ENCODE results near the gene OSBPL9.

Gene OSBPL9

GRCh38 chr1:51712590-51712989, 95.7 kb downstream of the OSBPL9 start:
- Mint-ChIP-seq H3K9me3 (no peaks in the 10 kb centered on the region), H3K27ac (no peak overlapping the region), H3K27me3 (ENCODE audit: low read depth) (no peaks in the 10 kb centered on the region), H3K4me1 (ENCODE audit: low read depth) (peaks cover 2% of the 10 kb centered on the region), H3K4me3 (no peak overlapping the region), H3K36me3 (ENCODE audit: low read depth) (peaks cover 2% of the 10 kb centered on the region)

GRCh38 chr1:51714374-51715019, 97.6 kb downstream of the OSBPL9 start:
- Mint-ChIP-seq H3K4me3 (no peak overlapping the region), H3K4me1 (ENCODE audit: low read depth) (peaks cover 11% of the 10 kb centered on the region), H3K27ac (no peak overlapping the region), H3K9me3 (no peaks in the 10 kb centered on the region), H3K36me3 (ENCODE audit: low read depth) (peaks cover 4% of the 10 kb centered on the region), H3K27me3 (ENCODE audit: low read depth) (no peaks in the 10 kb centered on the region)

- Mint-ChIP-seq H3K4me1 (ENCODE audit: low read depth) (peaks cover 11% of the 10 kb centered on the region), H3K4me3 (no peak overlapping the region), H3K27ac (no peak overlapping the region), H3K27me3 (ENCODE audit: low read depth) (no peaks in the 10 kb centered on the region), H3K9me3 (no peaks in the 10 kb centered on the region), H3K36me3 (ENCODE audit: low read depth) (peaks cover 5% of the 10 kb centered on the region)
These were observed 98.5 kb downstream of the OSBPL9 start for GRCh38 chr1:51715369-51715768.

GRCh38 chr1:51716746-51717145, 99.9 kb downstream of the OSBPL9 start:
- no peak overlapping the region for H3K4me3 Mint-ChIP-seq
- peaks cover 5% of the 10 kb centered on the region for H3K36me3 Mint-ChIP-seq (ENCODE audit: low read depth)
- peaks cover 11% of the 10 kb centered on the region for H3K4me1 Mint-ChIP-seq (ENCODE audit: low read depth)
- no peaks in the 10 kb centered on the region for H3K27me3 Mint-ChIP-seq (ENCODE audit: low read depth)
- H3K9me3 Mint-ChIP-seq, result no peaks in the 10 kb centered on the region
- H3K27ac Mint-ChIP-seq, result no peak overlapping the region

- H3K4me3 Mint-ChIP-seq, result no peak overlapping the region
- peaks cover 5% of the 10 kb centered on the region for H3K36me3 Mint-ChIP-seq (ENCODE audit: low read depth)
- no peak overlapping the region for H3K27ac Mint-ChIP-seq
- H3K27me3 Mint-ChIP-seq (ENCODE audit: low read depth), result no peaks in the 10 kb centered on the region
- no peaks in the 10 kb centered on the region for H3K9me3 Mint-ChIP-seq
- H3K4me1 Mint-ChIP-seq (ENCODE audit: low read depth), result peaks cover 11% of the 10 kb centered on the region
These were observed 101.0 kb downstream of the OSBPL9 start for GRCh38 chr1:51717842-51718241.

- no peaks in the 10 kb centered on the region for H3K9me3 Mint-ChIP-seq
- no peak overlapping the region for H3K4me3 Mint-ChIP-seq
- H3K27me3 Mint-ChIP-seq (ENCODE audit: low read depth), result no peaks in the 10 kb centered on the region
- H3K4me1 Mint-ChIP-seq (ENCODE audit: low read depth), result peaks cover 11% of the 10 kb centered on the region
- H3K27ac Mint-ChIP-seq, result no peak overlapping the region
- H3K36me3 Mint-ChIP-seq (ENCODE audit: low read depth), result peaks cover 5% of the 10 kb centered on the region
These were observed 102.3 kb downstream of the OSBPL9 start for GRCh38 chr1:51719146-51719545.

- H3K36me3 Mint-ChIP-seq (ENCODE audit: low read depth), result peaks cover 1% of the 10 kb centered on the region
- H3K9me3 Mint-ChIP-seq, result no peaks in the 10 kb centered on the region
- no peaks in the 10 kb centered on the region for H3K27me3 Mint-ChIP-seq (ENCODE audit: low read depth)
- H3K4me1 Mint-ChIP-seq (ENCODE audit: low read depth), result peaks cover 12% of the 10 kb centered on the region
- no peak overlapping the region for H3K4me3 Mint-ChIP-seq
- H3K27ac Mint-ChIP-seq, result no peak overlapping the region
These were observed 107.9 kb downstream of the OSBPL9 start for GRCh38 chr1:51724797-51725196.

- Mint-ChIP-seq H3K4me1 (ENCODE audit: low read depth) (peaks cover 20% of the 10 kb centered on the region), H3K27me3 (ENCODE audit: low read depth) (no peaks in the 10 kb centered on the region), H3K27ac (no peak overlapping the region), H3K4me3 (no peak overlapping the region), H3K9me3 (no peaks in the 10 kb centered on the region), H3K36me3 (ENCODE audit: low read depth) (no peaks in the 10 kb centered on the region)
These were observed 109.2 kb downstream of the OSBPL9 start for GRCh38 chr1:51726051-51726450.

- Mint-ChIP-seq H3K9me3 (no peaks in the 10 kb centered on the region), H3K27ac (no peak overlapping the region), H3K4me1 (ENCODE audit: low read depth) (peaks cover 20% of the 10 kb centered on the region), H3K4me3 (no peak overlapping the region), H3K36me3 (ENCODE audit: low read depth) (no peaks in the 10 kb centered on the region), H3K27me3 (ENCODE audit: low read depth) (no peaks in the 10 kb centered on the region)
These were observed 109.8 kb downstream of the OSBPL9 start for GRCh38 chr1:51726544-51727225.

GRCh38 chr1:51727366-51727765, 110.5 kb downstream of the OSBPL9 start:
- Mint-ChIP-seq H3K4me1 (ENCODE audit: low read depth) (peaks cover 20% of the 10 kb centered on the region), H3K36me3 (ENCODE audit: low read depth) (no peaks in the 10 kb centered on the region), H3K27me3 (ENCODE audit: low read depth) (no peaks in the 10 kb centered on the region), H3K9me3 (no peaks in the 10 kb centered on the region), H3K27ac (no peak overlapping the region), H3K4me3 (no peak overlapping the region)

GRCh38 chr1:51728611-51729155, 111.8 kb downstream of the OSBPL9 start:
- peak overlapping the region; percentile 84 for H3K27ac Mint-ChIP-seq
- H3K4me1 Mint-ChIP-seq (ENCODE audit: low read depth), result peaks cover 20% of the 10 kb centered on the region
- peak overlapping the region; percentile 88 for H3K4me3 Mint-ChIP-seq
- no peaks in the 10 kb centered on the region for H3K9me3 Mint-ChIP-seq
- H3K36me3 Mint-ChIP-seq (ENCODE audit: low read depth), result no peaks in the 10 kb centered on the region
- no peaks in the 10 kb centered on the region for H3K27me3 Mint-ChIP-seq (ENCODE audit: low read depth)

- peaks cover 20% of the 10 kb centered on the region for H3K4me1 Mint-ChIP-seq (ENCODE audit: low read depth)
- no peaks in the 10 kb centered on the region for H3K36me3 Mint-ChIP-seq (ENCODE audit: low read depth)
- no peaks in the 10 kb centered on the region for H3K27me3 Mint-ChIP-seq (ENCODE audit: low read depth)
- H3K27ac Mint-ChIP-seq, result peak overlapping the region; percentile 84
- H3K9me3 Mint-ChIP-seq, result no peaks in the 10 kb centered on the region
- H3K4me3 Mint-ChIP-seq, result peak overlapping the region; percentile 88
These were observed 112.4 kb downstream of the OSBPL9 start for GRCh38 chr1:51729156-51729823.

- Mint-ChIP-seq H3K27me3 (ENCODE audit: low read depth) (no peaks in the 10 kb centered on the region), H3K27ac (peak overlapping the region; percentile 84), H3K36me3 (ENCODE audit: low read depth) (no peaks in the 10 kb centered on the region), H3K9me3 (no peaks in the 10 kb centered on the region), H3K4me1 (ENCODE audit: low read depth) (peaks cover 23% of the 10 kb centered on the region), H3K4me3 (peak overlapping the region; percentile 88)
These were observed 113.0 kb downstream of the OSBPL9 start for GRCh38 chr1:51729824-51730301.

- Mint-ChIP-seq H3K27ac (no peak overlapping the region), H3K9me3 (no peaks in the 10 kb centered on the region), H3K4me3 (no peak overlapping the region), H3K36me3 (ENCODE audit: low read depth) (no peaks in the 10 kb centered on the region), H3K4me1 (ENCODE audit: low read depth) (peaks cover 40% of the 10 kb centered on the region), H3K27me3 (ENCODE audit: low read depth) (no peaks in the 10 kb centered on the region)
These were observed 115.1 kb downstream of the OSBPL9 start for GRCh38 chr1:51731998-51732397.
